Thyroid gland (tissue), 4 donors: ENCODE measurements around the gene PDE3A.

Experiments
- POLR2A ChIP-seq, 2 donors: fragments of 450-650 bp; IDR thresholded peaks; one replicate each; pipeline ENCODE4 v1.6.1; 2017; ENCODE audit warnings: antibody characterized with exemption in 2 of 2, mild to moderate bottlenecking in 2 of 2, moderate library complexity in 1 of 2
- TF ChIP-seq, protein P1 (sequence below), 6 experiments: fragments of 200-600 bp in 3 of 6; fragments of 450-650 bp in 3 of 6; sonication (generic) in 3 of 6; IDR thresholded peaks; one replicate each; pipeline ENCODE4 v1.5.1; 2016 to 2019; ENCODE audit warnings: antibody characterized with exemption in 6 of 6, mild to moderate bottlenecking in 2 of 6, inconsistent platforms in 1 of 6, moderate library complexity in 1 of 6

DNA sequence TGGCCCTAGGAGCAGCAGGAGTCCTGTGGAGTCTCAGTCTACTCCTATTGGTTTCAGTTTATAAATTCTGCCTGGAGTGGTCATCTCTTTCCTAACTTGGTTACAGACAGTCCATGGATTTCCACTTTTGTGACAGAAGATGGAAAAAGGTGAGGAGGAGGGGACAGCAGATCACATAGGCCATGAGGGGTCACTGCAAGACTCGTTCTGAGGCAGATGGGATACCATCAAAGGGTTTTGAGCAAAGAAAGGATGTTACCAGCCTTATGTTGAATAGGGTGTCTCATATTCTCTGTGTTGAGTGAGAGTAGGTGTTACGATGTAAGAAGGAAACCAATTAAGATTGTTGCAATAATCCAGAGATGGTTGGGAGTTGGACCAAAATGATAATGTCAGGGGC is 15.3 kb downstream of the PDE3A start:
- TF ChIP-seq, protein P1, sequence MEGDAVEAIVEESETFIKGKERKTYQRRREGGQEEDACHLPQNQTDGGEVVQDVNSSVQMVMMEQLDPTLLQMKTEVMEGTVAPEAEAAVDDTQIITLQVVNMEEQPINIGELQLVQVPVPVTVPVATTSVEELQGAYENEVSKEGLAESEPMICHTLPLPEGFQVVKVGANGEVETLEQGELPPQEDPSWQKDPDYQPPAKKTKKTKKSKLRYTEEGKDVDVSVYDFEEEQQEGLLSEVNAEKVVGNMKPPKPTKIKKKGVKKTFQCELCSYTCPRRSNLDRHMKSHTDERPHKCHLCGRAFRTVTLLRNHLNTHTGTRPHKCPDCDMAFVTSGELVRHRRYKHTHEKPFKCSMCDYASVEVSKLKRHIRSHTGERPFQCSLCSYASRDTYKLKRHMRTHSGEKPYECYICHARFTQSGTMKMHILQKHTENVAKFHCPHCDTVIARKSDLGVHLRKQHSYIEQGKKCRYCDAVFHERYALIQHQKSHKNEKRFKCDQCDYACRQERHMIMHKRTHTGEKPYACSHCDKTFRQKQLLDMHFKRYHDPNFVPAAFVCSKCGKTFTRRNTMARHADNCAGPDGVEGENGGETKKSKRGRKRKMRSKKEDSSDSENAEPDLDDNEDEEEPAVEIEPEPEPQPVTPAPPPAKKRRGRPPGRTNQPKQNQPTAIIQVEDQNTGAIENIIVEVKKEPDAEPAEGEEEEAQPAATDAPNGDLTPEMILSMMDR (IDR thresholded peaks at IDR 0.05): no peak
- TF ChIP-seq POLR2A (IDR thresholded peaks at IDR 0.05): no peak
